Psoas muscle (tissue), 8 donors: ENCODE measurements around the gene NAV2. TPM values are rescaled to one million over a fixed set of nuclear protein-coding genes. Genes with fewer than 3 reads are reported as not detected.

Experiments used
- ATAC-seq, 4 donors: fragments of 200-7000 bp; cut with Tn5 transposase; one replicate each; pipeline ENCODE4 v1.9.1; 2020; ENCODE audit warnings: moderate library complexity in 3 of 4, mild to moderate bottlenecking in 2 of 4
- DNase-seq, 2 donors: peaks; one replicate each; pipeline ENCODE4 v3.0.0-alpha.2; 2020
- H3K27ac ChIP-seq: fragments of 200-600 bp; one replicate; pipeline ENCODE4 v1.8.0; 2022
- H3K27me3 ChIP-seq, 3 donors: fragments of 200-600 bp in 1 of 3; one replicate each; pipeline versions ENCODE4 v1.6.1 to v1.8.0; 2013 to 2022; ENCODE audit warnings: low read length in 2 of 3, mild to moderate bottlenecking in 2 of 3, moderate library complexity in 1 of 3; ENCODE audit not compliant: insufficient read depth in 3 of 3
- H3K36me3 ChIP-seq, 2 donors: fragments of 200-600 bp in 1 of 2; one replicate each; pipeline versions ENCODE4 v1.6.1 to v1.8.0; 2013 to 2022; ENCODE audit warnings: low read depth in 1 of 2, mild to moderate bottlenecking in 1 of 2, moderate library complexity in 1 of 2; ENCODE audit not compliant: insufficient read depth in 1 of 2
- H3K4me1 ChIP-seq: fragments of 200-600 bp; one replicate; pipeline ENCODE4 v1.8.0; 2022
- H3K4me3 ChIP-seq: fragments of 200-600 bp; one replicate; pipeline ENCODE4 v1.8.0; 2022; ENCODE audit warnings: mild to moderate bottlenecking
- H3K9me3 ChIP-seq: fragments of 200-600 bp; one replicate; pipeline ENCODE4 v1.8.0; 2022
- CTCF ChIP-seq: fragments of 200-600 bp; IDR thresholded peaks from one replicate; pipeline ENCODE4 v1.8.0; 2022; ENCODE audit warnings: antibody characterized with exemption
- WGBS, 3 donors: extraction: QIAGEN DNeasy Blood & Tissue Kit; methylation state at CpG; one replicate each; pipeline versions ENCODE4 v1.1.6 to v1.1.7; 2013; 5-methylcytosine and 5-hydroxymethylcytosine counted together
- intact Hi-C, 2 donors: fragments of 100-400 bp; cut with DNase I; formaldehyde crosslinking; loops; one replicate each; pipeline versions ENCODE4 v1.11.0 to v1.14.2; 2022
- polyA plus RNA-seq, 3 donors: library from polyadenylated mRNA; stranded (reverse); fragments of 200-250 nt; gene quantifications; one replicate each; pipeline ENCODE4 v1.2.3, GENCODE V29; 2013
- total RNA-seq, 4 donors: library from RNA; stranded (reverse); fragmentation: NEBNext Ultra II Directional in 2 of 4; extraction: Animal tissue kit (Norgen Biotek cat#: 25700) in 2 of 4; gene quantifications; one replicate each; pipeline versions ENCODE4 v1.2.1 to v1.2.4, GENCODE V29; 2021 to 2023
- donor health status: healthy with polysubstance abuse.
- donor health status: DM: no; HTN: no; CAD: no; lungs with moderate emphysema.
- donor health status: Bipolar disorder and iron deficiency.
- donor health status: healthy.
- donor health status: DM: yes; HTN: yes; CAD: no.
- donor health status: DM: no; HTN: no; CAD: no.
- donor health status: DM: no; HTN: no; CAD: no.
- donor health status: DM: yes; HTN: yes; CAD: no.

The NAV2 gene
- total and polyA plus RNA-seq, 7 donors = 0.68 to 21.8 (median 2.9) TPM

DNA sequence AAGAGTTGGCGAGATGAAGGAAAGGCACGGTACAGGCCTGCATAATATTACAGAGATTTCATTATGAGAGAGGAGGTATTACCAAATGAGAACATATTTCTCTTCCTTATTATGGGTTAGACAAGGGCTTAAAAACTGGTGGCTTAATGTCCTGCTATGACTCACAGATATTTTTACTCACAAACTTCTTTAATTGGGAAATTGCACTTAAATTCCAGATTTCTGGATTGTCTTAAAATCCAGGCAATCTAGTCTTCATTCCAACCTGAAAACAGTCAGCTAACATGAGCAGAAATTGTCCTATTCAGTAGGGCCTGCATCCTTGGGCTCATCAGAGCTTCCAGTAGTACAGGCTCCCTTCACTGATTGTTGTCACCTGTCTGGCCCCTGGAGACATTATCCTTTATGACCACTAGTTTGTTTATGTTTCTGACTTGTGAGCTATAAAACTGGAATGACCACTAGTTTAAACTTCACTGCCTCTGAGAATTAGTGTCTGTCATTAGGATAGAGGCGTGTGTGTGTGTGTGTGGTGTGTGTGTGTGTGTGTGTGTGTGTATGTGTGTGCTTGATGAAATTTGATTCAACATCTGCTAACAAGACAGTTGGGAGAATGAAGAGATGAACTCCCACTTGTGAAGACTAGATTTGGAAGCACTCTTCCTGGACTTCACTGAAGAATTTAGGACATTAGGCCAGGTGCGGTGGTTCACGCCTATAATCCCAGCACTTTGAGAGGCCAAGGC, 422.5 kb downstream of the NAV2 start:
- H3K36me3 ChIP-seq = no peaks in the 10 kb centered on the region
- TF ChIP-seq CTCF = no peak
- DNase-seq (no peak), ATAC-seq (no peak)
- intact Hi-C loops = no loop called here
- 71 to 86% (median 76%) methylated on average over 5 of the region's 5 CpGs for WGBS, 3 donors
- no peaks in the 10 kb centered on the region for H3K9me3 ChIP-seq
- H3K27me3 ChIP-seq = no peaks in the 10 kb centered on the region
- no peak overlapping the region for H3K27ac ChIP-seq
- H3K4me1 ChIP-seq = no peaks in the 10 kb centered on the region
- no peak overlapping the region for H3K4me3 ChIP-seq

GRCh38 chr11:20137637-20138036, 425.0 kb downstream of the NAV2 start:
- Histone ChIP-seq H3K27ac (no peak overlapping the region), H3K4me3 (no peak overlapping the region), H3K36me3 (no peaks in the 10 kb centered on the region), H3K9me3 (no peaks in the 10 kb centered on the region), H3K4me1 (no peaks in the 10 kb centered on the region), H3K27me3 (peaks cover 0 to 3% (median 0%) of the 10 kb centered on the region in 3 donors)
- ATAC-seq (peak in 1 of 4 donors; percentile 53), DNase-seq (no peak)
- no peak for TF ChIP-seq CTCF
- intact Hi-C loops = no loop called here

- intact Hi-C loops = no loop called here
- no peak overlapping the region for H3K27ac ChIP-seq
- WGBS, 3 donors = 74 to 76% (median 74%) methylated on average over 4 of the region's 4 CpGs
- no peak overlapping the region for H3K4me3 ChIP-seq
- no peaks in the 10 kb centered on the region for H3K4me1 ChIP-seq
- DNase-seq (no peak), ATAC-seq (no peak)
- H3K36me3 ChIP-seq = no peaks in the 10 kb centered on the region
- peaks cover 0 to 5% (median 0%) of the 10 kb centered on the region in 3 donors for H3K27me3 ChIP-seq
- TF ChIP-seq CTCF = no peak
- no peaks in the 10 kb centered on the region for H3K9me3 ChIP-seq
These were observed 426.1 kb downstream of the NAV2 start for GRCh38 chr11:20138707-20139106.

DNA sequence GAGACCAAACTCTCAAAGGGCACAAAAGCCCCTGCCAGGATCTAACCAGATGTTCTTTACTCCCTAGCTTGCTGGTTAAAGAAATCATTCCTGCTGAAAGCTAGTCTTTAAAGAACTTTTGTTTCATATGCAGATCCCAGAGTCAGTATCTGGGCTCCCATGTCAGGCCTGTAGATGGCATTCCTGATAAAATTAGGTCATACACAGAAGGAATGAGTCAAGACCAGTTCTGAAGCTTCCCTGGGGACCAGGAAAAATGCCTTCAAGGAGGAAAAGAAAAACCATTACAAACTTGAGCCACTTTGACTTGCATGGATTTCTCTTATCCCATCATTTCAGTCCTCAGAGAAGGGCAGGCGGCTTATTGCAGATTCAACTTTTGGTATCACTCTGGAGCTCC, 441.7 kb downstream of the NAV2 start:
- no peak for TF ChIP-seq CTCF
- intact Hi-C loops = no loop called here
- Histone ChIP-seq H3K4me3 (no peak overlapping the region), H3K36me3 (no peaks in the 10 kb centered on the region), H3K27me3 (peaks cover 4 to 50% (median 15%) of the 10 kb centered on the region in 3 donors), H3K27ac (no peak overlapping the region), H3K4me1 (no peaks in the 10 kb centered on the region), H3K9me3 (no peaks in the 10 kb centered on the region)
- 95 to 100% (median 96%) methylated on average over 1 of the region's 1 CpG for WGBS, 3 donors
- no peak for ATAC-seq
- DNase-seq = no peak
